H9 (cell line): Measurements from ENCODE around the gene AZGP1. TPM values are rescaled to one million over a fixed set of nuclear protein-coding genes. Genes with fewer than 3 reads are reported as not detected.
"Not testable (repeated sequence)": the region's sequence is repeated elsewhere in the genome, so short reads cannot be mapped to it uniquely, and the experiment has no call there.

Experiments
- DNase-seq: peaks from one replicate; pipeline ENCODE4 v3.0.0-alpha.2; 2017
- H2AFZ ChIP-seq: one replicate; pipeline ENCODE4 v1.6.1; 2013; ENCODE audit warnings: mild to moderate bottlenecking, low read length, control low read depth, moderate library complexity
- H2AK5ac ChIP-seq: 2 replicates; pipeline ENCODE4 v1.6.1; 2013; ENCODE audit warnings: low read length, control low read depth, mixed read lengths; ENCODE audit not compliant: insufficient read length
- H2BK120ac ChIP-seq: one replicate; pipeline ENCODE4 v1.6.1; 2013; ENCODE audit warnings: low read depth, mild to moderate bottlenecking, low read length, control low read depth, inconsistent platforms; ENCODE audit not compliant: poor library complexity, severe bottlenecking
- H2BK12ac ChIP-seq: 2 replicates; pipeline ENCODE4 v1.6.1; 2013; ENCODE audit warnings: low read length, control low read depth, mixed read lengths, low read depth; ENCODE audit not compliant: insufficient read length
- H2BK15ac ChIP-seq: 2 replicates; pipeline ENCODE4 v1.6.1; 2013; ENCODE audit warnings: low read depth, low read length, control low read depth
- H2BK20ac ChIP-seq: one replicate; pipeline ENCODE4 v1.6.1; 2013; ENCODE audit warnings: low read depth, mild to moderate bottlenecking, low read length, control low read depth, inconsistent platforms; ENCODE audit not compliant: poor library complexity, severe bottlenecking
- H2BK5ac ChIP-seq: 2 replicates; pipeline ENCODE4 v1.6.1; 2013; ENCODE audit warnings: low read length, control low read depth, mixed read lengths; ENCODE audit not compliant: insufficient read length
- H3K14ac ChIP-seq: 2 replicates; pipeline ENCODE4 v1.6.1; 2013; ENCODE audit warnings: low read length, control low read depth; ENCODE audit not compliant: insufficient read depth
- H3K18ac ChIP-seq: 2 replicates; pipeline ENCODE4 v1.6.1; 2013; ENCODE audit warnings: low read depth, mild to moderate bottlenecking, mixed read lengths, low read length, control low read depth; ENCODE audit not compliant: insufficient read length
- H3K23ac ChIP-seq: 2 replicates; pipeline ENCODE4 v1.6.1; 2013; ENCODE audit warnings: low read length, control low read depth, mixed read lengths, low read depth; ENCODE audit not compliant: insufficient read length
- H3K23me2 ChIP-seq: 2 replicates; pipeline ENCODE4 v1.6.1; 2013; ENCODE audit warnings: low read depth, mild to moderate bottlenecking, mixed read lengths, low read length, control low read depth; ENCODE audit not compliant: insufficient read length, poor library complexity, severe bottlenecking
- H3K27ac ChIP-seq: 2 replicates; pipeline ENCODE4 v1.5.1; 2013; ENCODE audit warnings: low read length, control low read depth, mixed read lengths, low read depth; ENCODE audit not compliant: insufficient read length
- H3K27me3 ChIP-seq: 2 replicates; pipeline ENCODE4 v1.6.1; 2013; ENCODE audit warnings: low read length, control low read depth, inconsistent platforms; ENCODE audit not compliant: insufficient read depth
- H3K4ac ChIP-seq: 2 replicates; pipeline ENCODE4 v1.6.1; 2013; ENCODE audit warnings: low read depth, mild to moderate bottlenecking, control low read depth, inconsistent platforms, low read length, moderate library complexity
- H3K4me1 ChIP-seq: 2 replicates; pipeline ENCODE4 v1.6.1; 2013; ENCODE audit warnings: low read length, control low read depth, inconsistent platforms; ENCODE audit not compliant: insufficient read depth
- H3K4me2 ChIP-seq: 2 replicates; pipeline ENCODE4 v1.6.1; 2013; ENCODE audit warnings: low read length, control low read depth, mixed read lengths; ENCODE audit not compliant: insufficient read length, insufficient read depth
- H3K56ac ChIP-seq: 2 replicates; pipeline ENCODE4 v1.6.1; 2013; ENCODE audit warnings: low read depth, mild to moderate bottlenecking, mixed read lengths, low read length, control low read depth; ENCODE audit not compliant: insufficient read length
- H3K79me1 ChIP-seq: 2 replicates; pipeline ENCODE4 v1.6.1; 2013; ENCODE audit warnings: low read depth, mild to moderate bottlenecking, moderate library complexity, low read length, control low read depth, inconsistent platforms; ENCODE audit not compliant: insufficient read depth, poor library complexity, severe bottlenecking
- H3K79me2 ChIP-seq: 2 replicates; pipeline ENCODE4 v1.6.1; 2013; ENCODE audit warnings: low read length, control low read depth, inconsistent platforms; ENCODE audit not compliant: insufficient read depth
- H3K9ac ChIP-seq: 2 replicates; pipeline ENCODE4 v1.6.1; 2013; ENCODE audit warnings: low read length, control low read depth, mixed read lengths; ENCODE audit not compliant: insufficient read length; ENCODE audit errors: extremely low read depth
- H3K9me3 ChIP-seq: one replicate; pipeline ENCODE4 v1.6.1; 2013; ENCODE audit warnings: low read depth, low read length, inconsistent platforms; ENCODE audit not compliant: control insufficient read depth
- H3T11ph ChIP-seq: one replicate; pipeline ENCODE4 v1.6.1; 2013; ENCODE audit warnings: mild to moderate bottlenecking, low read length, control low read depth, inconsistent platforms
- H4K20me1 ChIP-seq: one replicate; pipeline ENCODE4 v1.6.1; 2013; ENCODE audit not compliant: control insufficient read depth, insufficient read length, insufficient read depth
- H4K5ac ChIP-seq: 2 replicates; pipeline ENCODE4 v1.6.1; 2013; ENCODE audit warnings: low read depth, mild to moderate bottlenecking, mixed read lengths, low read length, control low read depth; ENCODE audit not compliant: insufficient read length
- H4K8ac ChIP-seq: replicated peaks from 2 replicates; pipeline ENCODE4 v1.6.1; 2013; ENCODE audit warnings: low read length, control low read depth, mixed read lengths, low read depth; ENCODE audit not compliant: insufficient read length
- H4K91ac ChIP-seq: 2 replicates; pipeline ENCODE4 v1.6.1; 2013; ENCODE audit warnings: low read depth, mild to moderate bottlenecking, moderate library complexity, mixed read lengths, low read length, control low read depth; ENCODE audit not compliant: insufficient read length
- H3K27ac Mint-ChIP-seq, 3 experiments: 2 replicates in 2 of 3; 3 replicates in 1 of 3; pipeline ENCODE4 v1.8.0; 2020 to 2021; ENCODE audit warnings: mixed read lengths in 3 of 3, mild to moderate bottlenecking in 1 of 3, moderate library complexity in 1 of 3
- H3K27me3 Mint-ChIP-seq: 2 replicates; pipeline ENCODE4 v1.8.0; 2021; ENCODE audit warnings: low read depth, mild to moderate bottlenecking, moderate library complexity, mixed read lengths
- H3K36me3 Mint-ChIP-seq, 3 experiments: 2 replicates in 2 of 3; 3 replicates in 1 of 3; pipeline ENCODE4 v1.8.0; 2020 to 2021; ENCODE audit warnings: low read depth in 3 of 3, mixed read lengths in 3 of 3; ENCODE audit not compliant: insufficient read depth in 1 of 3
- H3K4me1 Mint-ChIP-seq, 2 experiments: 2 replicates each; pipeline ENCODE4 v1.8.0; 2020; ENCODE audit warnings: mixed read lengths in 2 of 2
- H3K4me3 Mint-ChIP-seq, 2 experiments: 2 replicates in 1 of 2; 3 replicates in 1 of 2; pipeline ENCODE4 v1.8.0; 2020 to 2021; ENCODE audit warnings: mild to moderate bottlenecking in 2 of 2, mixed read lengths in 2 of 2, moderate library complexity in 1 of 2
- H3K9me3 Mint-ChIP-seq, 2 experiments: 2 replicates in 1 of 2; 3 replicates in 1 of 2; pipeline ENCODE4 v1.8.0; 2020; ENCODE audit warnings: mild to moderate bottlenecking in 2 of 2, mixed read lengths in 2 of 2, moderate library complexity in 1 of 2
- WGBS: extraction: QIAGEN DNeasy Blood & Tissue Kit; methylation state at CpG from one replicate; pipeline ENCODE4 v1.1.7; 2013; ENCODE audit warnings: missing lambda C conversion rate, low lambda C conversion rate, mixed read lengths; ENCODE audit not compliant: insufficient read length; ENCODE audit errors: extremely low coverage; 5-methylcytosine and 5-hydroxymethylcytosine counted together
- total RNA-seq: library from RNA; stranded (reverse); gene quantifications from 2 replicates; pipeline ENCODE4 v1.2.1, GENCODE V29; 2021

Gene AZGP1
- total RNA-seq, 1 experiment from 2014 or later: not detected

DNA sequence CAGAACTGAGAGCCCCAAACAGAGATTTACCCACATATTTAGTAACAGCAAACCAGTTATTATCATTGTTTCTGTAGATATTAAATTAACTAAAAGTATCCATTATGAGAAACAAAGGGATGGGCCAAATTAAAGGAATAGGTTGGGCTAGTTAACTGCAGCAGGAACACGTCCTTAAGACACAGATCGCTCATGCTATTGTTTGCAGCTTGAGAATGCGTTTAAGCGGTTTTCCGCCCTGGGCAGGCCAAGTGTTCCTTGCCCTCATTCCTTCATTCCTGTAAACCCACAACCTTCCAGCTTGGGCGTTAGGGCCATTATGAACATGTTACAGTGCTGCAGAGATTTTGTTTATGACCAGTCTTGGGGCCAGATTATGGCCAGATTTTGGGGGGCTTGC lies 25.0 kb downstream of the AZGP1 start:
- H3K79me2 ChIP-seq, H2BK15ac ChIP-seq, H2BK12ac ChIP-seq, H2BK120ac ChIP-seq, H2AK5ac ChIP-seq, H2AFZ ChIP-seq, H4K5ac ChIP-seq, H2BK5ac ChIP-seq, H3T11ph ChIP-seq, H3K4me2 ChIP-seq, H3K9ac ChIP-seq, H4K91ac ChIP-seq, H2BK20ac ChIP-seq, H3K56ac ChIP-seq, H3K79me1 ChIP-seq, H4K8ac ChIP-seq, H3K23me2 ChIP-seq, H3K4me3 Mint-ChIP-seq, H3K27me3 Mint-ChIP-seq, H3K18ac ChIP-seq, H3K23ac ChIP-seq, H3K4ac ChIP-seq, H3K27ac ChIP-seq, H3K4me1 ChIP-seq, H3K27me3 ChIP-seq, H3K4me1 Mint-ChIP-seq, H3K9me3 ChIP-seq, H3K27ac Mint-ChIP-seq, H3K14ac ChIP-seq, H4K20me1 ChIP-seq, DNase-seq: not testable (repeated sequence)
- no CpG with 5 or more reads among the region's 6 CpGs for WGBS
- peaks cover 18 to 42% (median 29%) of the 10 kb centered on the region in 3 experiments for H3K36me3 Mint-ChIP-seq
- peaks cover 36 to 42% of the 10 kb centered on the region in 2 experiments for H3K9me3 Mint-ChIP-seq
